H1 (cell line): Measurements from ENCODE around the gene SNRNP200. TPM values are rescaled to one million over a fixed set of nuclear protein-coding genes. Genes with fewer than 3 reads are reported as not detected.
A peak's percentile ranks its signal among the peaks of the same experiment; 100 is the strongest.

Experiments
- CTCF ChIA-PET: fragments of 300-600 bp; sonication (Branson Sonifier 250); formaldehyde crosslinking; loops from one replicate; lab custom pipeline; 2021; ENCODE audit not compliant: partially characterized antibody; lab: Charles Lee
- POLR2A ChIA-PET: fragments of 300-600 bp; sonication (Branson Sonifier 250); formaldehyde crosslinking; loops from one replicate; lab custom pipeline; 2021; ENCODE audit warnings: inconsistent platforms; ENCODE audit not compliant: partially characterized antibody; lab: Charles Lee
- DNase-seq, 2 experiments: peaks; one replicate each; pipeline versions ENCODE4 v3.0.0 to v3.0.0-alpha.2; 2010 to 2022; ENCODE audit warnings: low spot score in 2 of 2, low read depth in 1 of 2, mixed read lengths in 1 of 2
- FAIRE-seq: peaks from 2 replicates; lab custom pipeline; 2011; peaks lifted over from hg19 to GRCh38; lab: Jason Lieb, UNC
- H2AFZ ChIP-seq: 2 replicates; pipeline ENCODE4 v1.8.1; 2012; ENCODE audit warnings: low read length, inconsistent platforms
- H2AK5ac ChIP-seq: 2 replicates; pipeline ENCODE4 v1.6.1; 2013; ENCODE audit warnings: low read depth, low read length
- H2BK120ac ChIP-seq: replicated peaks from 2 replicates; pipeline ENCODE3; 2013; ENCODE audit warnings: low read depth, low read length, inconsistent platforms
- H2BK12ac ChIP-seq: 2 replicates; pipeline ENCODE4 v1.6.1; 2013; ENCODE audit warnings: low read depth, low read length
- H2BK15ac ChIP-seq: 2 replicates; pipeline ENCODE4 v1.6.1; 2013; ENCODE audit warnings: low read length
- H2BK20ac ChIP-seq: 2 replicates; pipeline ENCODE4 v1.6.1; 2013; ENCODE audit warnings: low read length
- H2BK5ac ChIP-seq: 2 replicates; pipeline ENCODE4 v1.6.1; 2013; ENCODE audit warnings: low read depth, low read length
- H3K14ac ChIP-seq: 2 replicates; pipeline ENCODE4 v1.6.1; 2013; ENCODE audit warnings: inconsistent platforms; ENCODE audit not compliant: insufficient read length
- H3K18ac ChIP-seq: 2 replicates; pipeline ENCODE4 v1.6.1; 2013; ENCODE audit warnings: low read length; ENCODE audit errors: extremely low read depth
- H3K23ac ChIP-seq: 2 replicates; pipeline ENCODE4 v1.6.1; 2013; ENCODE audit warnings: inconsistent platforms; ENCODE audit not compliant: insufficient read length
- H3K23me2 ChIP-seq: 2 replicates; pipeline ENCODE4 v1.6.1; 2013; ENCODE audit warnings: low read depth, low read length
- H3K27ac ChIP-seq: 2 replicates; pipeline ENCODE4 v1.6.1; 2011; ENCODE audit warnings: low read depth, low read length, inconsistent platforms
- H3K27me3 ChIP-seq, 4 experiments: replicated peaks in 1 of 4; 1 replicate in 1 of 4; 2 replicates in 3 of 4; pipeline versions ENCODE4 v1.6.1 to v1.8.1; 2011 to 2013; ENCODE audit warnings: low read length in 3 of 4, mild to moderate bottlenecking in 3 of 4, inconsistent platforms in 2 of 4, mixed read lengths in 2 of 4, moderate library complexity in 1 of 4; ENCODE audit not compliant: control insufficient read depth in 3 of 4, insufficient read depth in 3 of 4; ENCODE audit errors: extremely low read depth in 1 of 4
- H3K36me3 ChIP-seq, 4 experiments: 2 replicates each; pipeline versions ENCODE4 v1.6.1 to v1.8.1; 2011 to 2013; ENCODE audit warnings: mild to moderate bottlenecking in 4 of 4, low read length in 3 of 4, moderate library complexity in 2 of 4, control low read depth in 1 of 4, inconsistent platforms in 1 of 4; ENCODE audit not compliant: insufficient read depth in 4 of 4, control insufficient read depth in 2 of 4
- H3K4ac ChIP-seq: replicated peaks from 2 replicates; pipeline ENCODE3; 2013; ENCODE audit warnings: low read length, low read depth, mixed read lengths, inconsistent platforms; ENCODE audit not compliant: insufficient read length
- H3K4me1 ChIP-seq, 4 experiments: replicated peaks in 1 of 4; 1 replicate in 1 of 4; 2 replicates in 3 of 4; pipeline versions ENCODE4 v1.6.1 to v1.8.1; 2011 to 2013; ENCODE audit warnings: low read length in 3 of 4, inconsistent platforms in 2 of 4, mixed read lengths in 1 of 4; ENCODE audit not compliant: insufficient read depth in 4 of 4, control insufficient read depth in 3 of 4
- H3K4me2 ChIP-seq, 2 experiments: 2 replicates each; pipeline versions ENCODE4 v1.6.1 to v1.8.1; 2011 to 2013; ENCODE audit warnings: low read depth in 2 of 2, low read length in 2 of 2, control low read depth in 1 of 2, inconsistent platforms in 1 of 2, mild to moderate bottlenecking in 1 of 2; ENCODE audit not compliant: insufficient read depth in 1 of 2
- H3K4me3 ChIP-seq, 4 experiments: fragments of 200-600, 300-600 bp in 1 of 4; sonication (generic), shearing (Covaris generic), sonication (Bioruptor Twin) in 1 of 4; 2 replicates each; pipeline versions ENCODE4 v1.5.1 to v1.8.1; 2011 to 2016; ENCODE audit warnings: low read length in 4 of 4, low read depth in 3 of 4, control low read depth in 2 of 4, inconsistent platforms in 2 of 4, mild to moderate bottlenecking in 2 of 4, mixed read lengths in 1 of 4, moderate library complexity in 1 of 4; ENCODE audit not compliant: insufficient read depth in 2 of 4; ENCODE audit errors: extremely low read depth in 1 of 4
- H3K56ac ChIP-seq: replicated peaks from 2 replicates; pipeline ENCODE3; 2013; ENCODE audit warnings: low read depth, mild to moderate bottlenecking, mixed read lengths, low read length, inconsistent platforms; ENCODE audit not compliant: insufficient read length
- H3K79me1 ChIP-seq: 2 replicates; pipeline ENCODE4 v1.6.1; 2013; ENCODE audit warnings: low read depth, low read length, control low read depth
- H3K79me2 ChIP-seq, 2 experiments: 2 replicates each; pipeline versions ENCODE4 v1.6.1 to v1.8.1; 2012 to 2013; ENCODE audit warnings: low read length in 2 of 2, mild to moderate bottlenecking in 2 of 2, inconsistent platforms in 1 of 2; ENCODE audit not compliant: insufficient read depth in 2 of 2, control insufficient read depth in 1 of 2
- H3K9ac ChIP-seq, 4 experiments: replicated peaks in 1 of 4; 1 replicate in 1 of 4; 2 replicates in 3 of 4; pipeline versions ENCODE4 v1.6.1 to v1.8.1; 2011 to 2013; ENCODE audit warnings: low read depth in 3 of 4, low read length in 3 of 4, control low read depth in 2 of 4, mild to moderate bottlenecking in 2 of 4, moderate library complexity in 2 of 4, inconsistent platforms in 1 of 4; ENCODE audit errors: extremely low read depth in 1 of 4
- H3K9me3 ChIP-seq, 2 experiments: 2 replicates each; pipeline versions ENCODE4 v1.6.1 to v1.8.1; 2012 to 2013; ENCODE audit warnings: mild to moderate bottlenecking in 2 of 2, moderate library complexity in 2 of 2, control low read depth in 1 of 2, inconsistent platforms in 1 of 2, low read depth in 1 of 2, low read length in 1 of 2, mixed read lengths in 1 of 2; ENCODE audit not compliant: insufficient read depth in 2 of 2
- H4K20me1 ChIP-seq, 2 experiments: replicated peaks in 1 of 2; 2 replicates each; pipeline versions ENCODE3 to v1.8.1; 2011 to 2013; ENCODE audit warnings: inconsistent platforms in 2 of 2, low read length in 2 of 2, mild to moderate bottlenecking in 1 of 2; ENCODE audit not compliant: insufficient read depth in 2 of 2, control insufficient read depth in 1 of 2
- H4K5ac ChIP-seq: 2 replicates; pipeline ENCODE4 v1.6.1; 2013; ENCODE audit warnings: low read length, low read depth, mixed read lengths, inconsistent platforms; ENCODE audit not compliant: insufficient read length
- H4K8ac ChIP-seq: 2 replicates; pipeline ENCODE4 v1.8.0; 2013; ENCODE audit warnings: mild to moderate bottlenecking, moderate library complexity, low read length, inconsistent platforms; ENCODE audit not compliant: insufficient read depth; ENCODE audit errors: extremely low read depth
- H4K91ac ChIP-seq: replicated peaks from 2 replicates; pipeline ENCODE3; 2013; ENCODE audit warnings: low read length, mixed read lengths, inconsistent platforms; ENCODE audit not compliant: insufficient read length
- CTCF ChIP-seq, 3 experiments: IDR thresholded peaks; 1 replicate in 2 of 3; 2 replicates in 1 of 3; pipeline versions ENCODE4 v1.5.1 to v1.6.1; 2011; ENCODE audit warnings: low read length in 3 of 3, mild to moderate bottlenecking in 3 of 3, inconsistent platforms in 2 of 3, low read depth in 1 of 3, moderate library complexity in 1 of 3; ENCODE audit not compliant: insufficient read depth in 1 of 3; ENCODE audit errors: control extremely low read depth in 1 of 3
- GABPA ChIP-seq: IDR thresholded peaks from 2 replicates; pipeline ENCODE4 v1.6.1; 2011; ENCODE audit warnings: mild to moderate bottlenecking, low read length, moderate library complexity, borderline replicate concordance; ENCODE audit not compliant: insufficient read depth
- RAD21 ChIP-seq, 2 experiments: IDR thresholded peaks in 1 of 2; conservative IDR thresholded peaks in 1 of 2; 2 replicates each; pipeline ENCODE4 v1.6.1; 2011; ENCODE audit warnings: low read depth in 2 of 2, low read length in 2 of 2, improper control_type of control experiment in 1 of 2, inconsistent platforms in 1 of 2, mild to moderate bottlenecking in 1 of 2, moderate library complexity in 1 of 2
- WGBS, 2 experiments: shearing (Covaris generic) in 1 of 2; methylation state at CpG; one replicate each; pipeline versions ENCODE4 v1.1.6 to v1.1.7; 2013 to 2015; ENCODE audit warnings: low lambda C conversion rate in 2 of 2, mixed read lengths in 2 of 2, inconsistent platforms in 1 of 2, low coverage in 1 of 2, missing lambda C conversion rate in 1 of 2; ENCODE audit not compliant: insufficient replicate concordance in 2 of 2, insufficient coverage in 1 of 2, insufficient read length in 1 of 2; ENCODE audit errors: extremely low coverage in 1 of 2, missing lambda C conversion rate in 1 of 2; 5-methylcytosine and 5-hydroxymethylcytosine counted together
- polyA plus RNA-seq, 7 experiments: library from polyadenylated mRNA; depleted of rRNA in 3 of 7; stranded (reverse) in 5 of 7; unstranded in 2 of 7; fragments of >200 nt in 5 of 7; fragments of 200-250 nt in 2 of 7; gene quantifications; 1 replicate in 5 of 7; 2 replicates in 1 of 7; 4 replicates in 1 of 7; pipeline versions ENCODE4 v1.2.1 to v1.2.3, GENCODE V29; 2011 to 2013; ENCODE audit warnings: missing spikeins in 2 of 7, mixed read lengths in 2 of 7
- total RNA-seq: library from RNA; stranded (reverse); fragmentation: NEBNext Ultra II Directional; extraction: Animal tissue kit (Norgen Biotek cat#: 25700); gene quantifications from 2 replicates; pipeline ENCODE4 v1.2.1, GENCODE V29; 2021

SNRNP200 gene
- total and polyA plus RNA-seq, 2 of the 8 experiments (the other 6 are each of a cell fraction or from before 2014, with no cell fraction given) = 190 to 289 TPM

- no peak overlapping the region for H3K18ac ChIP-seq
- no peak overlapping the region for H2BK20ac ChIP-seq
- H2BK120ac ChIP-seq = no peak overlapping the region
- no peak overlapping the region for H3K4ac ChIP-seq
- no peaks in the 10 kb centered on the region for H3K9me3 ChIP-seq
- H3K4me3 ChIP-seq = peak overlapping the region; percentile 69 to 89 (median 82)
- H3K4me1 ChIP-seq = peaks cover 0 to 13% (median 3%) of the 10 kb centered on the region in 4 experiments; a peak in 6 of 7 replicates
- H3K56ac ChIP-seq = no peak overlapping the region
- no peak overlapping the region for H2AK5ac ChIP-seq
- H3K27me3 ChIP-seq = no peaks in the 10 kb centered on the region
- H3K79me2 ChIP-seq = peaks cover 0 to 35% of the 10 kb centered on the region in 2 experiments; a peak in 3 of 4 replicates
- H4K5ac ChIP-seq = no peak overlapping the region
- H3K27ac ChIP-seq = no peak overlapping the region
- no peak overlapping the region for H2AFZ ChIP-seq
- FAIRE-seq (no peak), DNase-seq (no peak)
- H2BK12ac ChIP-seq = no peak overlapping the region
- ChIA-PET POLR2A (interaction anchor here (0.6 to 1.2 kb wide), 2 partner anchors 10 to 59 kb away, joined by 3 read pairs; no protein-coding TSS in a partner anchor), CTCF (interaction anchor here (0.8 to 2.0 kb wide), 4 partner anchors 11 to 126 kb away, joined by 4 to 9 read pairs (median 4); partner anchors contain the start of gene ASTL)
- H3K36me3 ChIP-seq = peaks cover 6 to 22% (median 12%) of the 10 kb centered on the region in 4 experiments
- no peak overlapping the region for H4K91ac ChIP-seq
- H2BK5ac ChIP-seq = no peak overlapping the region
- no peak overlapping the region; the same call in 1 of the 2 replicates for H4K8ac ChIP-seq
- H4K20me1 ChIP-seq = peaks cover 10 to 26% of the 10 kb centered on the region in 2 experiments
- H3K14ac ChIP-seq = no peak overlapping the region
- WGBS, 2 experiments = 28% methylated on average over 33 of the region's 33 CpGs; no CpG with 5 or more reads in 1 of the 2 experiments
- peak in 2 of 3 experiments; percentile 23 to 32; a peak in 2 of 4 replicates for TF ChIP-seq CTCF (IDR thresholded peaks at IDR 0.05; ENCODE audit: control extremely low read depth in 1 of 3, insufficient read depth in 1 of 3, low read depth in 1 of 3, low read length in 3 of 3)
- no peak for TF ChIP-seq GABPA
- TF ChIP-seq RAD21 (IDR thresholded peaks at IDR 0.05 in 1 of 2, conservative IDR thresholded peaks at IDR 0.05 in 1 of 2; ENCODE audit: low read depth in 2 of 2, low read length in 2 of 2) = peak in 1 of 2 experiments; percentile 28; a peak in 1 of 4 replicates
- peak overlapping the region in 1 of 4 experiments; percentile 78; a peak in 2 of 7 replicates for H3K9ac ChIP-seq
- H3K23me2 ChIP-seq = peaks cover 11% of the 10 kb centered on the region; the same call in 1 of the 2 replicates
- peaks cover 20% of the 10 kb centered on the region for H3K79me1 ChIP-seq
- H3K4me2 ChIP-seq = peak overlapping the region; percentile 90 to 99
- H2BK15ac ChIP-seq = no peak overlapping the region
- no peak overlapping the region for H3K23ac ChIP-seq
Measured at GRCh38 chr2:96264656-96265348, 40.5 kb downstream of the SNRNP200 start.
